Activated T-cell treated with anti-CD3 and anti-CD28 coated beads for 24 hours (primary cell): Measurements from ENCODE around the gene HIPK4.
"Not testable (repeated sequence)": the region's sequence is repeated elsewhere in the genome, so short reads cannot be mapped to it uniquely, and the experiment has no call there.

Source experiments
- DNase-seq: peaks from one replicate; pipeline ENCODE4 v3.0.0-alpha.2; 2020; ENCODE audit warnings: low read depth

Gene HIPK4, protein sequence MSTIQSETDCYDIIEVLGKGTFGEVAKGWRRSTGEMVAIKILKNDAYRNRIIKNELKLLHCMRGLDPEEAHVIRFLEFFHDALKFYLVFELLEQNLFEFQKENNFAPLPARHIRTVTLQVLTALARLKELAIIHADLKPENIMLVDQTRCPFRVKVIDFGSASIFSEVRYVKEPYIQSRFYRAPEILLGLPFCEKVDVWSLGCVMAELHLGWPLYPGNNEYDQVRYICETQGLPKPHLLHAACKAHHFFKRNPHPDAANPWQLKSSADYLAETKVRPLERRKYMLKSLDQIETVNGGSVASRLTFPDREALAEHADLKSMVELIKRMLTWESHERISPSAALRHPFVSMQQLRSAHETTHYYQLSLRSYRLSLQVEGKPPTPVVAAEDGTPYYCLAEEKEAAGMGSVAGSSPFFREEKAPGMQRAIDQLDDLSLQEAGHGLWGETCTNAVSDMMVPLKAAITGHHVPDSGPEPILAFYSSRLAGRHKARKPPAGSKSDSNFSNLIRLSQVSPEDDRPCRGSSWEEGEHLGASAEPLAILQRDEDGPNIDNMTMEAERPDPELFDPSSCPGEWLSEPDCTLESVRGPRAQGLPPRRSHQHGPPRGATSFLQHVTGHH

GRCh38 chr19:40390084-40390742, at the start of gene HIPK4:
TSS of gene HIPK4 (minus strand) at chr19:40390181. CDS start at chr19:40389902, 279 bp downstream.
- DNase-seq, result no peak

DNA sequence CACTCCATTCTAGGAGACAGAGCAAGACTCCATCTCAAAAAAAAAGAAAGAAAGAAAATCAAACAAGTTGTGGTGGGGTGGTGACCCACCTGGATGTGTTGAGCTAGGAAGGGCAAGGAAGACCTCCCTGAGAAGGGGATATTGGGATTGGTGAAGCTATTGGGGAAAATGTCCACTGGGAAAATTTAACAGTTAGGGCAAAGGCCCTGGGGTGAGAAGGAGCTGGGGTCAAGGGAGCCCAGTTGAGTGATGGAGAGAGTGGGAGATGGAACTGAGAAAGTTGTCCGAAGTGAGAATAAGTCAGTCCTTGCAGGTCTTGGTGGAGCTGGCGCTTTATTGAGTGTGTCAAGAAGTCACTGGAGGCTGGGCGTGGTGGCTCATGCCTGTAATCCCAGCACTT, 48.3 kb upstream of the HIPK4 start:
- no peak for DNase-seq

DNA sequence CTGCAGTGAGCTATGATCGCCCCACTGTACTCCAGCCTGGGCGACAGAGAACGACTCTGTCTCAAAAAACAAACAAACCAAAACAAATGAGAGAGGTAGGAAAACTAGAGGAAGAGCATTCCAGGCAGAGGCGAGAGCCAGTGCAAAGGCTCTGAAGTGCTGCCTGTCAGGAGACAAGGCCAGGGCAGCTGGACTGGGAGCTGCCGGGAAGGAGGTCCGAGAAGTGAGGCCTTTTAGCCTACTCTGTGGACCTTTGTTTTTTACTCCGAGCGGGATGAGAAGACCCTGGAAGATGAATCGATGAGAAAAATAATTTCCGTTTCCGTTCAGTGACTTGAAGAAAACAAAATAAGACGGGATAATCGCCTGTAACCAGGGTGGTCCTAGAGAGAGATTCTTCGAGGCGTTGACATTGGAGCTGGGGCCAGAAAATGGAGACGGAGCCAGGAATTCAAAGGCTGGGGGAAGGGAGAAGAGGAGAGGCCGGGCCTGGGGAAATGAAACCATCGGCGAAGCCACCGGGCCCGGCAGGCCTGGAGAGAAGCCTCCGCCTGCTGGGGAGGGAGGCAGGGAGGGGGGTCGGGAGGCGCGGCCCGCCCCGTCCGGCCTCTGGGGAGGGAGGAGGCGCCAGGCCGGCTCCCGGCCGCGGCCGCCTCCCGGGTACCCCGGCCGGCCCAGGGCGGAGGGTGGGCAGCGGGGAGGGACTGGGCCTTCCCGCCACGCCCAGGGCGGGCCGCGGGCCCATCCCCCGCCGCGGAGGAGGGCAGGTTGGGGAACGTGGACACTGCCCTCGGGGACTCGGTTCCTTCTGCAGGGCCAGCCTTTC, 43.6 kb upstream of the HIPK4 start:
- no peak for DNase-seq

GRCh38 chr19:40432760-40433159, 42.8 kb upstream of the HIPK4 start:
- not testable (repeated sequence) for DNase-seq

DNA sequence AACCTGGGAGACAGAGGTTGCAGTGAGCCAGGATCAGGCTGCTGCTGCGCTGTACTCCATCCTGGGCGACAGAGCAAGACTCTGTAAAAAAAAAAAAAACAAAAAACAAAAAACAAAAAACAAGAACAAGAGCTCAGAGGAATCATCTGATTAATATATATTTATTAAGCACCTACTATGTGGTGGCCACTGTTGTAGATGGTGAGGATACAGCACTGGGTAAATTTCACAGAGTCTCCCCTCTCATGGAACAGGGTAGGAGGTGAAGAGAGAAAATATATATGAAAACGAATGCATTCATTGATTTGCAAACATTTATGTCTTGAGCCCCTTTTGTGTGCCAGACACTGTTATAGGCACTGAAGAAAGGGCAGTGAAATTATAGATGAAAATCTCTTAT, 41.7 kb upstream of the HIPK4 start:
- no peak for DNase-seq

- not testable (repeated sequence) for DNase-seq
These were observed 40.3 kb upstream of the HIPK4 start for GRCh38 chr19:40430242-40430641.

DNA sequence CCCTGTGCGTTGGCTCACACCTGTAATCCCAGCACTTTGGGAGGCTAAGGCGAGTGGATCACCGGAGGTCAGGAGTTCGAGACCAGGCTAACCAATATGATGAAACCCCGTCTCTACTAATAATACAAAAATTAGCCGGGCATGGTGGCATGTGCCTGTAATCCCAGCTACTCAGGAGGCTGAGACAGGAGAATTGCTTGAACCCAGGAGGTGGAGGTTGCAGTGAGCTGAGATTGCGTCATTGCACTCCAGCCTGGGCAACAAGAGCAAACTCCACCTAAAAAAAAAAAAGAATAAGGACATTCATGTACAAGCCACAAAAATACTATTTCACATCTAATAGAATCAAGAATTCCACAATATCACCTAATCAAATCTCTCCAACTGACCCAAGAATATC, 38.2 kb upstream of the HIPK4 start:
- DNase-seq, result not testable (repeated sequence)

- DNase-seq, result peak; percentile 100
These were observed 35.7 kb upstream of the HIPK4 start, which contains the start of gene SERTAD1 for GRCh38 chr19:40425450-40426287. TSS of gene SERTAD1 (minus strand) at chr19:40425992. CDS start at chr19:40423546, 2,446 bp downstream.

DNA sequence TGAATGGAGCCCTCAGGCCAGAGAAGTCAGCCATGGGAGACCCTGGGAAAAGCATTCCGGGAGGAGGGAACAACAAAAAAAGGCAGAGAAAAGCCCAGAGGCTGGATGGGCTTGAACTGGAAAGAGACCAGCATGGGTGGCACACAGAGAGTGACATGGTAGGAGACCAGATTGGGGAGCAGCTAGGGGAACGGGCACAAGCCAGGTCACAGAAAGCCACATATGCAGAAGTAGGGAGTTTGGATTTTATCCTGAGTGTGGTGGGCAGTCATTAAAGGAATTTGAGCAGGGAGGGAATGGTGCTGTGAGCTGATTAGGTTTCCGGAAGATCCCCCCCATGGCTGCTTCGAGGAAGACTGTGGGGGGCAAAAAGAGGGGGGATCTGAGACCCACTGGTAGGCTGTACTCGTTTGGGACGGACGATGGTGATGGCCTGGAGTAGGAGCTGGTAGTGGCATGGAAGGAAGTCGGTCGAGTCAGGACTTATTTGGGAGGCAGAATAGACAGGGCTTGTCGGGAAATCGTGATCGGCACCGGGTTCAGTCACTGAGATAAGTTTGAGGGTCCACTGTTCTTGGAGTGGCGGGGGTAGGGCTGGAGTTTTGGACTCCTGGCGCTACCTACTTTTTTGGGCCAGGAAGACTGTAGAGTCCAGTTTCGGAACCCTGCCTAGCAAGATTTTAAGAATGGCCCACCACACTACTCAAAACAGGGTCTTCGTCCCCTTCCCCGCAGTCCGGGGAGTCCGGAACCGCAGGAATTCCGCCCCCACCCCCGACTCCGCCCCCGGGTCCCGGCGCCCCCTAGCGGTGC, 34.9 kb upstream of the HIPK4 start:
- DNase-seq, result no peak

- DNase-seq, result no peak
These were observed 34.0 kb upstream of the HIPK4 start for GRCh38 chr19:40423938-40424337.

DNA sequence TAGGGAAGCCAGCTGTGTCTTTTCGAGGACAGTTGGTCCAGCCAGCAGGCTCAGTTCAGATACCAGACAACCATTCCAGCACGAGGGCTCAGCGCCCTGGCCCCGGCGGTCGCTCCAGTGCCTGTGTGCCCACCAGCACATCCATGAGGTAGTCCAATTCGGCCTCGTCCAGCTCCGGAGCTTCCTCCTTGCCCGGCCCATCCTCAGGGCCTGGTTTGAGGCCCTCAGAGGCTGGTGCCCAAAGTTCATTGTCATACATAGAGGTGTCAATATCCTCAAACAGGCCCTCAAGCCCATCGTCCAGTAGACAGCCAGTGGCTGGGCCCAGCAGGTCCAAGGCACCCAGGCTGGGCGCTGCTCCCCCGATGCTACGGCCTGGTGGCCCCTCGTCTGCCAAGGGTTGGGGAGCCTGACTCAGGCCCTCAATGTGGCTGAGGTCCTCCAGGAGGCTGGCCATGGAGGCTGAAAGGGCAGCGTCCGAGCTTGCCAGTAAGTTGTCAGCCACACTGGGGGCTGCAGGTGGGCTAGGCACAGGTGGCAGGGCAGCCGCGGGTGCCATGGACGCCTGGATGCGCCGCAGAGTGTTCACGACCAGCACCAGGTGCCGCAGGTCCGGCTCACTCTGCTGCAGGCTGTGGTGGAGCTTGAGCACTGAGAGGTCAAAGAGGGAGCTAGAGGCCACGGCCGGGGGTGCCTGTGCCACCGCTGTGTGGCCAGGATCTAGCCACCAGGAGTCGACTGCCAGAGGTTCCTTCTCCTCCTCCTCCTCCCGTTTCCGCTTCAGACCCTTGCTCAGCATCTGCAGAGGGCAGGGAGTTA, 33.0 kb upstream of the HIPK4 start:
- no peak for DNase-seq

DNA sequence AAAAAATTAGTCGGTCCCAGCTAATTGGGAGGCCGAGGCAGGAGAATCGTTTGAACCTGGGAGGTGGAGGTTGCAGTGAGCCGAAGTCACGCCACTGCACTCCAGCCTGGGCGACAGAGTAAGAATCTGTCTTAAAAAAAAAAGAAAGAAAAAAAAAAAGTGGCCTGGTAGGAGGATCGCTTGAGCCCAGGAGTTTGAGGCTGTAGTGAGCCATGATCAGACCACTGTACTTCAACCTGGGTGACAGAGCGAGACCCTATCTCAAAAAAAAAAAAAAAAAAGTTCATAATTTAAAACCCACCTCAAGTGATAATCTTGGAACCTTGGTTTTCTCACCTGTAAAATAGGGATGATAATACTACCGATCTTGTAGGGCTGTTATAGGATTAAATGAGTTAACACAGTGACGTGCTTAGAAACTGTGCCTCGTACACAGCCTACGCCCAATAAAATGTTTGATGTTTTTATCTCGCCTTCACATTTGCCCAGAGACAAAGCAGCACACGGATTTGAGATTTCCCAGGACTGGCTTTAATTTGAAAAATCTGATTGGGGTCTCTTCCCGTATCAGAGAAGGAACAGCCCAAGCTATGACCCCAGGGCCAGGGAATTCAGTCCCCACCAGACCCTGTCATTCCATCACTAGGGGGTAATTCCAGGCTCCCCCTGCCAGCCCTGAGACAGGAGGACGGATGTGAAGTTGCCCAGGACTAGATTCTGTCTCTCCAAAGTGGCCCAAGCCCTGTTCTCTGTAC, 32.2 kb upstream of the HIPK4 start:
- no peak for DNase-seq

DNA sequence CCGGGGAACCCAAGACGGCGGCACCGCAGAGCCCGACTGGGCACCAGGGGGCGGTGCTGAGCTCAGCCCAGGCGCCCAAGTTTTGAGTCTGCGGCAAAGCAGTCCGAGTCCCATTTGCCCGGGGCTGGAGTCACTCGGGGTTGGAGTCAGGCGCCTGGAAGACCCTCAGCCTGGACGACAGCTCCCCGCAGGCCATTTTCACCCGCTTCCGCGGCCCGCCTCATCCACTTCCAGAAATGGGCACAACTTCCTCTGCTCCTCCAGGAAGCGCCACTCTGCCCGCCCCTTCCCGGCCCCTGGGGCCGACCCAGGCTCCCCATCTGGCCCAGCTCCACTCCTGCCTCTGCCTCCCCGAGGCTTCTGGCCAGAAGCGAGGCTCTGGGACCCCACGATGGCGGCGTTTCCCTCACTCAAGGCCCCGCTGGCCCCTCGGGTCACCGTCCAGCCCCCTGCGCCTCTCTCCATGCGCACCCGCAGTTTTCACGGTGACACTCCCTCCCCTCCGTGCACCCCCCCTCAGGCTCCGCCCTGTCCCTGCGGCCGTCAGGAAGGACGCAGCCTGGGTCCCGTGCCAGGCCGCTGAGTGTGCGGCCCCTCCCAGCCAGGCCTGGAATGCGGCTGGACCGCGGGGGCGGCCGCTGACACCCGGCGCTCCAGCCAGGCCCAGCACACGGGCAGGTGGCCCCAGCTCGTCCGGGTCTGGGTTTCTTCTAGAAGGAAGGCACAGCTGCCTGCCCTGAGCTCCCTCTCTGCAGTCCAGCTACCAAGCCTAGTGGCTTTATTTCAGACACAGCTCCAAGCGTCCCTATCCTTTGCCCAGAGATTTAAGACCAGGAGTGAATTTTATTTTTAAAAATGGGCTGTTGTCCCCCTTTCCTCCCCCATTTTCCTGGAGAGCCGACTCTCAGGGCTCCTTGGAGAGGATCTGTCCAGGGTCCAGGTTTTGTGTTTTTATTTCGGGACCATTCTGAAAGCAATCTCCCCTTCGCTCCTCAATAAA, 31.1 kb upstream of the HIPK4 start:
- DNase-seq, result peak; percentile 67

DNA sequence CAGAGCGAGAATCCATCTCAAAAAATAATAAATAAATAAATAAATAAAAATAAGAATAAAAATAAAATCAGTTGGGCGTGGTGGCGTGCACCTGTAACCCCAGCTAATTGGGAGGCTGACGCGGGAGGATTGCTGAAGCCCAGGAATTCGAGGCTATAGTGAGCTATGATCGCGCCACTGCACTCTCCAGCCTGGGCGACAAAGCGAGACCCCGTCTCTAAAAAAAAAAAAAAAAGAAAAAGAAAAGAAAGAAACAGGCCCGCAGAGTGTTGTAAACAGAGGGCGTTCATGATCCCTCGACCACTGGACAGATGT, 30.4 kb upstream of the HIPK4 start:
- DNase-seq, result no peak

DNA sequence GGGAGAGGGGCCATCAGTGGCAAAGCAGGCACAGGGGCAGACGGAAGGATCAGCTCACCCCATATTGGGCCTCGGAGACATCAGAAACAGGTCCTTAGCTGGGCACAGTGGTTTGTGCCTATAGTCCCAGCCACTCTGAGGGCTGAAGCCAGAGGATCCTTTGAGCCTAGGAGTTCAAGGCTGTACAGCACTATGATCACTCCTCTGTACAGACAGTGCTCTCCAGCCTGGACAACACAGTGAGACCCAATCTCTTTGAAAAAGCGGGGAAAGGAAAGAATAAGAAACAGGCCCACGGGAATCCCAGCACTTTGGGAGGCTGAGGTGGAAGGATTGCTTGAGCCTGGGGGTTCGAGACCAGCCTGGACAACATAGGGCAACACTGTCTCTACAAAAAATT, 29.8 kb upstream of the HIPK4 start:
- no peak for DNase-seq

DNA sequence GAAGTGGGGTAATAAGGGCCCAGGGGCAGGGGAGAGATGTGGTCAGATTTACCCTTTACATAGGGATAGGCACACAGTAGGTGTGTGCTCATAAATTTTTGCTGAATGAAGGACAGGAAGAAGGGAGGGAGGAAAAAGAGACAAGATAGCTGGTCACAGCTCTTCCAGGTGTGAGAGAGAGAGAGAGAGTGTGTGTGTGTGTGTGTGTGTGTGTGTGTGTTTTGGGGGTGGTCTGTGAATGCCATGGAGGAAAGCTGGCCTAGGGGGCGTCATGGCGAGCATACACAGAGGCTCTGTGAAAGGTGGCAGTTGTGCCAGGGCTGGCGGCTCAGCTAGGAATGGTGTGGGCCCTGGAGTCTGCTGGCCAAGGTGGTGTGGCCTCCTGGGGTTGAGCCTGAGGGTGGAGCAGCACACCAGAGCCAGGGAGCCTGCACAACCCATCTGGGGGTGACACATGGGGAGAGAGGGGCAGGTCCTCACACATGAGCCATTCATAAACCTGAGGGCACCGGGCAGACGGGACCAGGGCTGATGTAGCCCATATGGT, 29.2 kb upstream of the HIPK4 start:
- DNase-seq, result no peak

- DNase-seq, result no peak
These were observed 28.1 kb upstream of the HIPK4 start for GRCh38 chr19:40418040-40418439.
